C4-2B (cell line): ENCODE measurements around the gene RNF103.
"Not testable (repeated sequence)": the region's sequence is repeated elsewhere in the genome, so short reads cannot be mapped to it uniquely, and the experiment has no call there.

Source experiments
- H3K27ac ChIP-seq: fragments of 450-650 bp; 2 replicates; pipeline ENCODE4 v1.5.1; 2017
- ZFX ChIP-seq: fragments of 450-650 bp; IDR thresholded peaks from 2 replicates; pipeline ENCODE4 v1.6.1; 2017
- TF ChIP-seq, protein P1 (sequence below): fragments of 450-650 bp; conservative IDR thresholded peaks from 2 replicates; pipeline ENCODE4 v1.5.1; 2017; ENCODE audit warnings: mild to moderate bottlenecking

The RNF103 gene, protein sequence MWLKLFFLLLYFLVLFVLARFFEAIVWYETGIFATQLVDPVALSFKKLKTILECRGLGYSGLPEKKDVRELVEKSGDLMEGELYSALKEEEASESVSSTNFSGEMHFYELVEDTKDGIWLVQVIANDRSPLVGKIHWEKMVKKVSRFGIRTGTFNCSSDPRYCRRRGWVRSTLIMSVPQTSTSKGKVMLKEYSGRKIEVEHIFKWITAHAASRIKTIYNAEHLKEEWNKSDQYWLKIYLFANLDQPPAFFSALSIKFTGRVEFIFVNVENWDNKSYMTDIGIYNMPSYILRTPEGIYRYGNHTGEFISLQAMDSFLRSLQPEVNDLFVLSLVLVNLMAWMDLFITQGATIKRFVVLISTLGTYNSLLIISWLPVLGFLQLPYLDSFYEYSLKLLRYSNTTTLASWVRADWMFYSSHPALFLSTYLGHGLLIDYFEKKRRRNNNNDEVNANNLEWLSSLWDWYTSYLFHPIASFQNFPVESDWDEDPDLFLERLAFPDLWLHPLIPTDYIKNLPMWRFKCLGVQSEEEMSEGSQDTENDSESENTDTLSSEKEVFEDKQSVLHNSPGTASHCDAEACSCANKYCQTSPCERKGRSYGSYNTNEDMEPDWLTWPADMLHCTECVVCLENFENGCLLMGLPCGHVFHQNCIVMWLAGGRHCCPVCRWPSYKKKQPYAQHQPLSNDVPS

DNA sequence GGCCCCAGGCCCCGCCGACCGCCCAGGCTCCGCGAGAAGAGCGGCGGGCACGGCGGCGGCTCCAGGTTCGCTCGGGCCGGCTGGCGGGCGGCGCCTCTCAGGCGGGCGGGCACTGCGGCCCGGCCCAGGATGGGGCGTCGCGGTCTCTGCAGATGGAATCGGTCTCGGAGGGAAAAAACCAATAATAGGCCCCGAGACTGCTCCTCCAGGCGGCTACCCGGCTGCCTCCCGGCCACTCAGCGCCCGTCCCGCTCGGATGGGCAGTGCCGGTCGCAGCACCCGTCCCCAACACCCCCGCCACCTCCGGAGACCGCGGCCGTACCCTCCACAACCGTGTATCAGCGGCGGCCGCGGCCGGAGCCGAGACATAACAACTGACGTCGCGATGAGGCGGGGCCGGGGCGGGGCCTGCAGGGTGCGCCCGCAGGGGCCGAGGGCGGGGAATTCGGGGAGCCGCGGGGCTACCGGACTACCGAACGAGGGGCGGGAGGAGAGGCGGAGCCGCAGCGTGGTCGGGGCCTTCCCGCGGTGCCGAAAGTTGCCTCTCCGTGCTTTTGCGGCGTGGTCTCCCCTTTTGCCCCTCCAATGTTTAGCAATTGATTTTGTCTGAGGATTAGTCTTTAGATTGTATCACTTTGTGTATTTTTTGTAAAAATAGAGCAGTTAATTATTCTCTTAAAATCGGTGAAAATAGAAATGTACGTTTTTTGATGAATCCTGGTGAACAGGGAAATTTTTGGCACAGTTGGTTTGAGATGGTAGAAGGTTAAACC is at the start of gene RNF103:
Gene RNF103 (minus strand): TSS at position 372 of the 773 bp plus-strand sequence. CDS start 979 bp downstream, outside the sequence.
- H3K27ac ChIP-seq = peak within 1 kb of the TSS; percentile 87
- TF ChIP-seq, protein P1, sequence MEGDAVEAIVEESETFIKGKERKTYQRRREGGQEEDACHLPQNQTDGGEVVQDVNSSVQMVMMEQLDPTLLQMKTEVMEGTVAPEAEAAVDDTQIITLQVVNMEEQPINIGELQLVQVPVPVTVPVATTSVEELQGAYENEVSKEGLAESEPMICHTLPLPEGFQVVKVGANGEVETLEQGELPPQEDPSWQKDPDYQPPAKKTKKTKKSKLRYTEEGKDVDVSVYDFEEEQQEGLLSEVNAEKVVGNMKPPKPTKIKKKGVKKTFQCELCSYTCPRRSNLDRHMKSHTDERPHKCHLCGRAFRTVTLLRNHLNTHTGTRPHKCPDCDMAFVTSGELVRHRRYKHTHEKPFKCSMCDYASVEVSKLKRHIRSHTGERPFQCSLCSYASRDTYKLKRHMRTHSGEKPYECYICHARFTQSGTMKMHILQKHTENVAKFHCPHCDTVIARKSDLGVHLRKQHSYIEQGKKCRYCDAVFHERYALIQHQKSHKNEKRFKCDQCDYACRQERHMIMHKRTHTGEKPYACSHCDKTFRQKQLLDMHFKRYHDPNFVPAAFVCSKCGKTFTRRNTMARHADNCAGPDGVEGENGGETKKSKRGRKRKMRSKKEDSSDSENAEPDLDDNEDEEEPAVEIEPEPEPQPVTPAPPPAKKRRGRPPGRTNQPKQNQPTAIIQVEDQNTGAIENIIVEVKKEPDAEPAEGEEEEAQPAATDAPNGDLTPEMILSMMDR = no peak
- TF ChIP-seq ZFX = peak; percentile 66

DNA sequence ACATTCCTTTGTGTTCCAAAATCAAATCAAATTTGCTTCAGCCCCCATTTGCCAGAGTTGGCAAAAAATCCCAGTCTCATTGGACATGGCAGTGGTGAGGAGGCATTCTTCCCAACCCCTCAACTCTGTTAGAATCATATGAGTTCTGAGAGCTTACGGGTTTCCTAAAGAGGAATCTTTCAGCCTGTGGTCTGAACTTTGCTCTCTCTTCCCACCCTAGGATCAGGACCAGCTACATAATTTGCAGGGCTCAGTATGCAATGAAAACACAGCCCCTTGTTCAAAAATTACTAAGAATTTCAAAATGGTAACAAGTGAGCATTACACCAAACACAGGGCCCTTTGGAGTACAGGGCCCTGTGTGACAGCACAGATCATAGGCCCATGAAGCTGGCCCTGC is 49.3 kb upstream of the RNF103 start:
- no peak for TF ChIP-seq ZFX
- TF ChIP-seq, protein P1 = no peak

DNA sequence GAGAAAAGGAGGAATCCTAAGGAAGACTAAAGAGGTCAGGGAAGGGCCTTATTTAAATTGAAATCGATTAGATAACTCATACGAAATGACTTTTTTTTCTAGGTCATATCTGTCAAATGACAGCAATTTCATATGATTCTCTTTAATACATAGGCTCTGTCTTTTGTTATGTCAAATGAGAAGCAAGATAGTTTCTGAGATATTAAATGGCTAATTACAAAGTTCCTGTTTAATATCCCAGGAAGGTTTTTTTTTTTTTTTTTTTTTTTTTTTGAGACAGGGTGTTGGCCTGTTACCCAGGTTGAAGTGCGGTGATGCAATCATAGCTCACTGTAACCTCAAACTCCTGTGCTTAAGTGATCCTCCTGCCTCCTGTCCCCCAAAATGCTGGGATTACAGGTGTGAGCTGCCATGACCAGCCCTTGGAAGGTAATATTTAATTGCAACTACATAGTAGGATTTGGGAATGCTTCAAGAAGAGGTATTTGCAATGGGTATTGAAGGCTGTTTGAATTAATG is 48.4 kb upstream of the RNF103 start:
- no peak overlapping the region; the same call in 1 of the 2 replicates for H3K27ac ChIP-seq
- TF ChIP-seq, protein P1 = no peak

More for the DNA sequence above, 49.3 kb upstream of the RNF103 start:
- peak overlapping the region; percentile 68 for H3K27ac ChIP-seq

DNA sequence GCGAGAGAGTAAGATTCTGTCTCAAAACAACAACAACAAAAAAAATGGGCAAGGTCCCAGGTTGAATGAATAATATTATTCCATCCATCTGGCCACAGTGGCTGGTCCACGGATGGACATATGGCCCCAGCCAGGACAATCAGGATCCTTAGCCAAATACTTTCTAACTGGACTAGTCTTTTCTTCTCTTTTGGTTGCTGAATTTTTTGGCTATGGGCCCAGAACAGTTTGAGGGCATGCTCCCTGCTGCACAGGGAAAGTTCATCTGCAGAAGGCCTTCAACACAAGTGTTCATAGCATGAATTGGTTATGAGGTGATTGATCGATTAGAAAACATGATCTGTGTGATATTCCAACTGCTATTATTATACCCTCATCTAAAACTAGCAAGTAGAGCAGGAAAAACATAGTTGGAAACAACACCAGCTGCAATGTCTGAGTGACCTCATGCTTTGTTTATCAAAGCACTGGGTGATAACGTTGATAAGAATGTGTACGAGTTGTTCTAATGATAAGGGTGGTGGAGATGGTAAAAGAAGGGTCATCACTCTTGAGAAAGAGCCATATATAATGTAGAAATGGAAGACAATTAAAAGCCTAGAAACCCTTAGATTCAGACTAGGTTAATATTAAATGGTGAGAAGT is 47.8 kb upstream of the RNF103 start:
- H3K27ac ChIP-seq = peak overlapping the region; percentile 63
- no peak for TF ChIP-seq ZFX

DNA sequence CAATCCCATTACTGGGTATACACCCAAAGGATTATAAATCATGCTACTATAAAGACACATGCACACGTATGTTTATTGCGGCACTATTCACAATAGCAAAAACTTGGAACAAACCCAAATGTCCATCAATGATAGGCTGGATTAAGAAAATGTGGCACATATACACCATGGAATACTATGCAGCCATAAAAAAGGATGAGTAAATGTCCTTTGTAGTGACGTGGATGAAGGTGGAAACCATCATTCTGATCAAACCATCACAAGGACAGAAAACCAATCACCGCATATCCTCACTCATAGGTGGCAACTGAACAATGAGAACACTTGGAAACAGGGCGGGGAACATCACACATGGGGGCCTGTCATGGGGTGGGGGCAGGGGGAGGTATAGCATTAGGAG is 45.7 kb upstream of the RNF103 start:
- H3K27ac ChIP-seq = not testable (repeated sequence)

DNA sequence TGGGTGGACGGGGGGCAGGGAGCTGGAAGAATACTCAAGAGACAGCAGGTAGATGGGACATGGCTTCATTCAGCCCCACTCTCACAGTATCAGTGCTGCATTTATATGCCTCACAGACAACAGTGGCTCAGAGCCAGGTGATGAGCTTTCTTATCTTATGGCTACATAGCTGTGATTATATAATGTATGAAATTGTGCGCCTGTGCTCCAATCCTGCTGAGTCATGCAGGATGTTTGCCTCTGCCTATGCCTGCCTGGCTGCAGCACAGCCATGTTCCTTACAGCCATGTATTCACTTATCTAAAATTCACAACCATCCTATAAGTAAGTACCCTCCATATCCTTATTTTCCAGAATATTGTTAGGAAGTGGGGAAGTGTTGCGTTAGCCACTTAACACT is 37.7 kb upstream of the RNF103 start:
- TF ChIP-seq ZFX = no peak
- TF ChIP-seq, protein P1 = no peak
- no peak overlapping the region for H3K27ac ChIP-seq

DNA sequence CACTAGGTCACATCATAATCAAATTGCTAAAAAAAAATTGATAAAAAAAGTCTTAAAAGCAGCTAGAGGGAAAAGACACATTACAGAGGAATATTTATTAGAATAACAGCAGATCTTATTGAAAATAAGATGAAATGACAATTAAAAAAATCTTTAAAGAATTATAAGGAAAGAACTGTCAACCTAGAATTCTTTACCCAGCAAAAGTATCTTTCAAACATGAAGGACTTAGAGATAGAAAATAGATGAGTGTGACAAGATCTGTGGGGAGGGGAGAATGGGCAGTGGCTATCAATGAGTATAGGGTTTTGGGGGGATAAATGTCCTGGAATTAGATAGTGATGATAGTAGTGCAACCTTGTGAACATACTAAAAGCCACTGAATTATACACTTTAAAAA is 26.5 kb upstream of the RNF103 start:
- no peak overlapping the region for H3K27ac ChIP-seq
- TF ChIP-seq, protein P1 = no peak
- TF ChIP-seq ZFX = no peak
